ENCODE measurements around the gene SRGAP3. TPM values are rescaled to one million over a fixed set of nuclear protein-coding genes. Genes with fewer than 3 reads are reported as not detected.

The SRGAP3 gene
- total RNA-seq, 1 donor from 2014 or later, result 21.4 TPM

DNA sequence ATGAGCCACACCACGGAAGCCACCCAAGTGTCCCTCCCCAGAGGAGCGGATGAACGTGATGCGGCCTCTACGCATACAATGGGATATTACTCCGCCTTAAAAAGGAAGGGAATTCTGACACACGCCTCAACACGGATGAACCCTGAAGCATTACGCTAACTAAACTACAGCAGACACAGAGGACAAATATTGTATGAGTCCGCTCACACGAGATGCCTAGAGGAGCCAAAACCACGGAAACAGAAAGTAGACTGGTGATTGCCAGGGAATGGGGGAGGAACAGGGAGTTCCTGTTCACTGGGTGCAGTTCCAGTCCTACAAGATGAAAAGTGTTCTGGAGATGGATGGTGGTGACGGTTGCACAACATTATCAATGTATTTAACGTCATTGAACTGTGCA, 32.7 kb downstream of the SRGAP3 start:
- DNase-seq (ENCODE audit: low spot score, unreplicated experiment), result no peak
- Mint-ChIP-seq H3K27ac (no peak overlapping the region), H3K9me3 (ENCODE audit: low read depth) (no peaks in the 10 kb centered on the region), H3K36me3 (ENCODE audit: insufficient read depth) (no peaks in the 10 kb centered on the region), H3K4me1 (ENCODE audit: low read depth) (peaks cover 2% of the 10 kb centered on the region), H3K4me3 (ENCODE audit: low read depth) (no peak overlapping the region), H3K27me3 (no peaks in the 10 kb centered on the region)
- TF ChIP-seq CTCF (IDR thresholded peaks at IDR 0.05; ENCODE audit: unreplicated experiment), result no peak

DNA sequence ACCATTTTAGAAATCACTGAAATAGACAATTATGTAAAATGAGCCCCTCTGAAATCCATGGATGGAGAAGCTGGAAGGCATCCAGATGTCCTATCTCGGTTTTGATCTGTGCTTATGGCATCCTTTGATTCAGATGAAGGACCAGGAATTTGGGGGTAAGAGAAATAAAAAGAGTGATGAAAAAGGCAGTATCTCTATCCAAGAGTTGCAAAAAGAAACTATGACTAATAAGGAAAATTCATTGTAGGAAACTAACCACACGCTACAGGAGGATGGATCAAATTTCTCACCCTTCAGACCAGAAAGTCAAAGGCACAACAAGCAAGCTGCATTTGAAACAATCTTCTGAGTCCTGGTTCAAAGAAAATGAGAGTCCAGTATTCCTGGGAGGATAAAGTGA, 34.8 kb downstream of the SRGAP3 start:
- Mint-ChIP-seq H3K9me3 (ENCODE audit: low read depth) (no peaks in the 10 kb centered on the region), H3K36me3 (ENCODE audit: insufficient read depth) (no peaks in the 10 kb centered on the region), H3K27ac (no peak overlapping the region), H3K4me1 (ENCODE audit: low read depth) (peaks cover 2% of the 10 kb centered on the region), H3K27me3 (no peaks in the 10 kb centered on the region), H3K4me3 (ENCODE audit: low read depth) (no peak overlapping the region)
- no peak for DNase-seq (ENCODE audit: low spot score, unreplicated experiment)
- no peak for TF ChIP-seq CTCF (IDR thresholded peaks at IDR 0.05; ENCODE audit: unreplicated experiment)

GRCh38 chr3:9214185-9214584, 35.3 kb downstream of the SRGAP3 start:
- Mint-ChIP-seq H3K27ac (no peak overlapping the region), H3K4me1 (ENCODE audit: low read depth) (peaks cover 2% of the 10 kb centered on the region)

DNA sequence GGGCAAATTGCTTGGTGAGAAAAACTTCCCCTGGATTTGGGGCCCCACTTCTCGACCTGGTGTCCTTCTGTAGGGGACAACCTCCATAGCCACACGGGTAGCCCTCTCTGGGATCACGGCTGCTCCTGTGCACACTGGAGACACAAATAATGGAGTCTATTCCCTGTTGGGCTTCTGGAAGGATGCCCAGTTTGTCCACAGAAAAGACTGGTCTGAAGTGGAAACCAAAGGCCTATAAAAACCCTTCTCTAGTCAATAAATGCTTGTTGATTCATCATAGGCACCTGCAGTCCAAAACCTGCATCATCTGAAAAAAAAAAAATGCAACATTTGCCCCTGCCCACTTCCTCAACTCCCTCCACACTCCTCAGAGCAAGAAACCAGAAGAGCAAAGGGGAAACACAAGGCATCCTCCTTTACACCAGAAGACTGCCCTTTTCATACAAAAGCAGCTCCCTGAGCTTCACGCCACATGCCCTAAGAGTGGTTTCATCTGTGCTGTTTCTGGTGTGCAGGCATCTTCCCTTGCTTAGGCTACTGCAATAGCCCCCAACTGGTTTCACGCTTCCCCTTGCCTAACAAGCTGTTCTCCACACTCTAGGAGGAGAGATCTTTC, 36.3 kb downstream of the SRGAP3 start:
- Mint-ChIP-seq H3K27me3 (no peaks in the 10 kb centered on the region), H3K9me3 (ENCODE audit: low read depth) (no peaks in the 10 kb centered on the region), H3K4me3 (ENCODE audit: low read depth) (no peak overlapping the region), H3K36me3 (ENCODE audit: insufficient read depth) (no peaks in the 10 kb centered on the region), H3K4me1 (ENCODE audit: low read depth) (peaks cover 2% of the 10 kb centered on the region), H3K27ac (no peak overlapping the region)
- DNase-seq (ENCODE audit: low spot score, unreplicated experiment), result no peak
- no peak for TF ChIP-seq CTCF (IDR thresholded peaks at IDR 0.05; ENCODE audit: unreplicated experiment)

More at GRCh38 chr3:9214185-9214584, 35.3 kb downstream of the SRGAP3 start:
- no peak for DNase-seq (ENCODE audit: low spot score, unreplicated experiment)
- Mint-ChIP-seq H3K36me3 (ENCODE audit: insufficient read depth) (no peaks in the 10 kb centered on the region), H3K27me3 (no peaks in the 10 kb centered on the region), H3K9me3 (ENCODE audit: low read depth) (no peaks in the 10 kb centered on the region), H3K4me3 (ENCODE audit: low read depth) (no peak overlapping the region)
- no peak for TF ChIP-seq CTCF (IDR thresholded peaks at IDR 0.05; ENCODE audit: unreplicated experiment)

DNA sequence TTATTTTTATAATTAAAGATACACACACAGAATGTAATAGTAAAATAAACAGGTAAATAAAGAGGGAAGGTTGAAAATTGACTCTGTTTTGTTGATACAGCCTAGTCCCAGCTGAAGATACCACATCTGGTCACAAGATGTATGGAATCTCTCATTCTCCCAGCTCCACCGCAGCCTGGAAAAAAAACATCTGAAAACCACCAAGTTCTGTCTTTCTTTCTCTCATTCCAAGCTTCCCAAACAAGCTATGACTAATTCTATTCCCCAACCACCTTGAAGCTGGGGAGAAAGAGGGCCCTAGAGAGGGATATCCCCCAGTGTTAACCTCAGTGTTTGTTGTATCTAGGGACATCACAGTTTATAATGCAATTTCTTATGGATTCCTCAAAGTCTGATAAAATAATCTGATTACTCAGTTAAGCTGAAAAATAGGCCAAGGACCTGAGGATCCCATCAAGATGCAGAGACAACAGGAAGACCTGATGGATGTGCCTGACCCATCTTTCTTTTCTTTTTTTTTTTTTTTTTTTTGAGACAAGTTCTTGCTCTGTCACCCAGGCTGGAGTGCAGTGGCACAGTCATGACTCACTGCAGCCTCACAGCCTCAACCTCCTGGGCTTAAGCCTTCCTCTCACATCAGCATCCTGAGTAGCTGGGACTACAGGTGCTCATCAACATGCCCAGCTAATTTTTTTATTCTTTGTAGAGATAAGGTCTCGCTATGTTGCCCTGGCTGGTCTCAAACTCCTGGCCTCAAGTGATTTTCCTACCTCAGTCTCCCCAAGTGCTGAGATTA, 38.1 kb downstream of the SRGAP3 start:
- Mint-ChIP-seq H3K27me3 (no peaks in the 10 kb centered on the region), H3K9me3 (ENCODE audit: low read depth) (no peaks in the 10 kb centered on the region), H3K27ac (no peak overlapping the region), H3K4me3 (ENCODE audit: low read depth) (no peak overlapping the region), H3K36me3 (ENCODE audit: insufficient read depth) (no peaks in the 10 kb centered on the region), H3K4me1 (ENCODE audit: low read depth) (no peaks in the 10 kb centered on the region)
- DNase-seq (ENCODE audit: low spot score, unreplicated experiment), result no peak
- no peak for TF ChIP-seq CTCF (IDR thresholded peaks at IDR 0.05; ENCODE audit: unreplicated experiment)
